Measurements from ENCODE around the gene ELK3. TPM values are rescaled to one million over a fixed set of nuclear protein-coding genes. Genes with fewer than 3 reads are reported as not detected.

Gene ELK3
- polyA plus RNA-seq, 1 of the 3 experiments (the other 2 are of a cell fraction) = 33.8 TPM

GRCh38 chr12:96310067-96310466, 115.9 kb downstream of the ELK3 start:
- Histone ChIP-seq H3K4me1 (ENCODE audit: control insufficient read depth in 1 of 2, insufficient read depth in 2 of 2, low read depth in 1 of 2, low read length in 1 of 2) (no peaks in the 10 kb centered on the region; a peak in 1 of 4 replicates), H3K79me2 (ENCODE audit: insufficient read depth) (peaks cover 92% of the 10 kb centered on the region), H3K9me3 (no peaks in the 10 kb centered on the region), H3K4me2 (no peak overlapping the region), H3K27ac (ENCODE audit: low read depth in 2 of 2, low read length in 1 of 2) (no peak overlapping the region), H3K4me3 (ENCODE audit: low read depth in 2 of 2, low read length in 1 of 2) (no peak overlapping the region), H3K9me2 (no peaks in the 10 kb centered on the region), H3K9ac (no peak overlapping the region), H3K36me3 (replicated peaks in 1 of 2; ENCODE audit: control insufficient read depth in 1 of 2, insufficient read depth in 2 of 2, low read length in 1 of 2) (peaks cover 26 to 71% of the 10 kb centered on the region in 2 experiments), H3K27me3 (ENCODE audit: insufficient read depth) (no peaks in the 10 kb centered on the region), H2AFZ (ENCODE audit: low read depth) (no peak overlapping the region), H3F3A (replicated peaks; ENCODE audit: insufficient read depth) (peaks cover 23% of the 10 kb centered on the region), H4K20me1 (ENCODE audit: insufficient read depth) (0 out of 2 replicates have a peak, but pooled peaks cover 2% of the 10 kb centered on the region)
- no peak for TF ChIP-seq GABPA (IDR thresholded peaks at IDR 0.05; ENCODE audit: low read depth)
- no peak for TF ChIP-seq MAX (IDR thresholded peaks at IDR 0.05; ENCODE audit: low read depth)
- no peak for TF ChIP-seq USF1 (IDR thresholded peaks at IDR 0.05; ENCODE audit: borderline replicate concordance, low read depth)
- TF ChIP-seq GATA2 (CRISPR knock-in tag; IDR thresholded peaks at IDR 0.05) = no peak
- no peak for TF ChIP-seq FOXM1 (IDR thresholded peaks at IDR 0.05; ENCODE audit: low read depth)
- no peak for TF ChIP-seq TAF1 (IDR thresholded peaks at IDR 0.05; ENCODE audit: borderline replicate concordance, low read depth, low read length)
- TF ChIP-seq, protein P1, sequence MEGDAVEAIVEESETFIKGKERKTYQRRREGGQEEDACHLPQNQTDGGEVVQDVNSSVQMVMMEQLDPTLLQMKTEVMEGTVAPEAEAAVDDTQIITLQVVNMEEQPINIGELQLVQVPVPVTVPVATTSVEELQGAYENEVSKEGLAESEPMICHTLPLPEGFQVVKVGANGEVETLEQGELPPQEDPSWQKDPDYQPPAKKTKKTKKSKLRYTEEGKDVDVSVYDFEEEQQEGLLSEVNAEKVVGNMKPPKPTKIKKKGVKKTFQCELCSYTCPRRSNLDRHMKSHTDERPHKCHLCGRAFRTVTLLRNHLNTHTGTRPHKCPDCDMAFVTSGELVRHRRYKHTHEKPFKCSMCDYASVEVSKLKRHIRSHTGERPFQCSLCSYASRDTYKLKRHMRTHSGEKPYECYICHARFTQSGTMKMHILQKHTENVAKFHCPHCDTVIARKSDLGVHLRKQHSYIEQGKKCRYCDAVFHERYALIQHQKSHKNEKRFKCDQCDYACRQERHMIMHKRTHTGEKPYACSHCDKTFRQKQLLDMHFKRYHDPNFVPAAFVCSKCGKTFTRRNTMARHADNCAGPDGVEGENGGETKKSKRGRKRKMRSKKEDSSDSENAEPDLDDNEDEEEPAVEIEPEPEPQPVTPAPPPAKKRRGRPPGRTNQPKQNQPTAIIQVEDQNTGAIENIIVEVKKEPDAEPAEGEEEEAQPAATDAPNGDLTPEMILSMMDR (IDR thresholded peaks at IDR 0.05) = no peak
- no peak for DNase-seq
- POLR2A ChIA-PET = no interaction called here
- CTCF ChIA-PET = no interaction called here
- WGBS (ENCODE audit: low lambda C conversion rate) = 91% methylated on average over 3 of the region's 3 CpGs

GRCh38 chr12:96311191-96311590, 117.0 kb downstream of the ELK3 start:
- no peak overlapping the region for H2AFZ ChIP-seq (ENCODE audit: low read depth)
- H3K9me2 ChIP-seq = no peaks in the 10 kb centered on the region
- no peak overlapping the region for H3K9ac ChIP-seq
- H3K27me3 ChIP-seq (ENCODE audit: insufficient read depth) = no peaks in the 10 kb centered on the region
- H3K4me2 ChIP-seq = no peak overlapping the region
- H3K9me3 ChIP-seq = no peaks in the 10 kb centered on the region
- CTCF ChIA-PET = no interaction called here
- no peak for TF ChIP-seq ZBTB33 (IDR thresholded peaks at IDR 0.05; ENCODE audit: borderline replicate concordance, low read depth)
- no peak for TF ChIP-seq FOSL2 (IDR thresholded peaks at IDR 0.05; ENCODE audit: borderline replicate concordance, low read depth)
- no peak for TF ChIP-seq SMC3 (IDR thresholded peaks at IDR 0.05; ENCODE audit: low read depth, low read length)
- TF ChIP-seq GATA2 (CRISPR knock-in tag; IDR thresholded peaks at IDR 0.05) = no peak
- no peak for TF ChIP-seq POLR2AphosphoS5 (IDR thresholded peaks at IDR 0.05; ENCODE audit: low read depth, low read length)
- TF ChIP-seq ELF1 (IDR thresholded peaks at IDR 0.05) = no peak
- no peak for TF ChIP-seq SIN3A (IDR thresholded peaks at IDR 0.05; ENCODE audit: borderline replicate concordance, low read depth, low read length)
- no peak for TF ChIP-seq TCF12 (IDR thresholded peaks at IDR 0.05)
- TF ChIP-seq EP300 (IDR thresholded peaks at IDR 0.05; ENCODE audit: borderline replicate concordance in 1 of 2, low read depth in 1 of 2, low read length in 1 of 2) = no peak
- no peak for TF ChIP-seq YY1 (IDR thresholded peaks at IDR 0.05; ENCODE audit: low read depth)
- no peak for TF ChIP-seq RFX5 (IDR thresholded peaks at IDR 0.05; ENCODE audit: low read length)
- no peak for TF ChIP-seq EZH2phosphoT487 (IDR thresholded peaks at IDR 0.05; ENCODE audit: borderline replicate concordance, low read depth)
- TF ChIP-seq MXI1 (IDR thresholded peaks at IDR 0.05; ENCODE audit: low read depth, low read length) = no peak
- TF ChIP-seq MAX (IDR thresholded peaks at IDR 0.05; ENCODE audit: low read depth) = no peak
- peaks cover 26 to 62% of the 10 kb centered on the region in 2 experiments for H3K36me3 ChIP-seq (replicated peaks in 1 of 2; ENCODE audit: control insufficient read depth in 1 of 2, insufficient read depth in 2 of 2, low read length in 1 of 2)
- H4K20me1 ChIP-seq (ENCODE audit: insufficient read depth) = 0 out of 2 replicates have a peak, but pooled peaks cover 2% of the 10 kb centered on the region
- H3K79me2 ChIP-seq (ENCODE audit: insufficient read depth) = peaks cover 91% of the 10 kb centered on the region
- peaks cover 20% of the 10 kb centered on the region for H3F3A ChIP-seq (replicated peaks; ENCODE audit: insufficient read depth)
- H3K27ac ChIP-seq (ENCODE audit: low read depth in 2 of 2, low read length in 1 of 2) = no peak overlapping the region
- POLR2A ChIA-PET = no interaction called here
- H3K4me3 ChIP-seq (ENCODE audit: low read depth in 2 of 2, low read length in 1 of 2) = no peak overlapping the region
- H3K4me1 ChIP-seq (ENCODE audit: control insufficient read depth in 1 of 2, insufficient read depth in 2 of 2, low read depth in 1 of 2, low read length in 1 of 2) = no peaks in the 10 kb centered on the region; a peak in 1 of 4 replicates
- DNase-seq = no peak
- WGBS (ENCODE audit: low lambda C conversion rate) = 96% methylated on average over 1 of the region's 1 CpG

Measured in SK-N-SH (cell line).